Common myeloid progenitor, CD34-positive (primary cell): ENCODE data around the gene CNTNAP4. TPM values are rescaled to one million over a fixed set of nuclear protein-coding genes. Genes with fewer than 3 reads are reported as not detected.

Experiments used
- CTCF ChIA-PET: fragments of 350-600 bp; sonication (Branson Sonifier 250); formaldehyde crosslinking; loops from one replicate; lab custom pipeline; 2021; ENCODE audit warnings: antibody characterized with exemption; lab: Charles Lee
- POLR2A ChIA-PET: fragments of 350-600 bp; sonication (Branson Sonifier 250); formaldehyde crosslinking; loops from one replicate; lab custom pipeline; 2021; ENCODE audit warnings: antibody characterized with exemption; lab: Charles Lee
- DNase-seq, 3 donors: peaks; one replicate each; pipeline versions ENCODE4 v3.0.0 to v3.0.0-alpha.2; 2013
- H3K27ac ChIP-seq, 2 experiments: 1 replicate in 1 of 2; 2 replicates in 1 of 2; pipeline ENCODE4 v1.7.0; 2013; ENCODE audit warnings: inconsistent platforms in 2 of 2, low read length in 2 of 2, mild to moderate bottlenecking in 2 of 2, low read depth in 1 of 2, moderate library complexity in 1 of 2; ENCODE audit not compliant: severe bottlenecking in 2 of 2, insufficient read depth in 1 of 2, poor library complexity in 1 of 2
- H3K27me3 ChIP-seq, 5 experiments: replicated peaks in 2 of 5; 1 replicate in 3 of 5; 2 replicates in 2 of 5; pipeline versions ENCODE4 v1.6.1 to v1.7.0; 2013; ENCODE audit warnings: low read length in 4 of 5, mild to moderate bottlenecking in 2 of 5, moderate library complexity in 2 of 5, inconsistent platforms in 1 of 5; ENCODE audit not compliant: insufficient read depth in 5 of 5, control insufficient read depth in 4 of 5
- H3K36me3 ChIP-seq, 4 experiments: 1 replicate in 2 of 4; 2 replicates in 2 of 4; pipeline versions ENCODE4 v1.6.1 to v1.7.0; 2013; ENCODE audit warnings: low read length in 3 of 4, control low read depth in 1 of 4, mild to moderate bottlenecking in 1 of 4; ENCODE audit not compliant: control insufficient read depth in 4 of 4, insufficient read depth in 4 of 4
- H3K4me1 ChIP-seq, 4 experiments: 1 replicate in 3 of 4; 2 replicates in 1 of 4; pipeline versions ENCODE4 v1.6.1 to v1.7.1; 2013; ENCODE audit warnings: low read length in 3 of 4, mild to moderate bottlenecking in 3 of 4, control low read depth in 1 of 4, inconsistent platforms in 1 of 4, moderate library complexity in 1 of 4; ENCODE audit not compliant: control insufficient read depth in 4 of 4, insufficient read depth in 4 of 4; ENCODE audit errors: control extremely low read depth in 1 of 4
- H3K4me3 ChIP-seq, 7 experiments: 1 replicate in 4 of 7; 2 replicates in 3 of 7; pipeline versions ENCODE4 v1.5.1 to v1.7.0; 2013; ENCODE audit warnings: mild to moderate bottlenecking in 7 of 7, low read length in 6 of 7, moderate library complexity in 6 of 7, inconsistent platforms in 2 of 7, low read depth in 2 of 7, control low read depth in 1 of 7; ENCODE audit not compliant: insufficient read depth in 4 of 7, control insufficient read depth in 1 of 7; ENCODE audit errors: extremely low read depth in 1 of 7
- H3K9me3 ChIP-seq, 5 experiments: 1 replicate in 4 of 5; 2 replicates in 1 of 5; pipeline versions ENCODE4 v1.6.1 to v1.7.1; 2013; ENCODE audit warnings: low read length in 4 of 5, mild to moderate bottlenecking in 2 of 5, inconsistent platforms in 1 of 5, low read depth in 1 of 5, moderate library complexity in 1 of 5; ENCODE audit not compliant: control insufficient read depth in 4 of 5, insufficient read depth in 2 of 5; ENCODE audit errors: control extremely low read depth in 1 of 5
- WGBS: methylation state at CpG from one replicate; pipeline ENCODE4 v1.1.5; 2013; ENCODE audit not compliant: insufficient coverage; 5-methylcytosine and 5-hydroxymethylcytosine counted together
- polyA plus RNA-seq: library from polyadenylated mRNA; unstranded; fragments of 120-200 nt; gene quantifications from one replicate; pipeline ENCODE4 v1.2.1, GENCODE V29; 2013

CNTNAP4 gene
- polyA plus RNA-seq: not detected

DNA sequence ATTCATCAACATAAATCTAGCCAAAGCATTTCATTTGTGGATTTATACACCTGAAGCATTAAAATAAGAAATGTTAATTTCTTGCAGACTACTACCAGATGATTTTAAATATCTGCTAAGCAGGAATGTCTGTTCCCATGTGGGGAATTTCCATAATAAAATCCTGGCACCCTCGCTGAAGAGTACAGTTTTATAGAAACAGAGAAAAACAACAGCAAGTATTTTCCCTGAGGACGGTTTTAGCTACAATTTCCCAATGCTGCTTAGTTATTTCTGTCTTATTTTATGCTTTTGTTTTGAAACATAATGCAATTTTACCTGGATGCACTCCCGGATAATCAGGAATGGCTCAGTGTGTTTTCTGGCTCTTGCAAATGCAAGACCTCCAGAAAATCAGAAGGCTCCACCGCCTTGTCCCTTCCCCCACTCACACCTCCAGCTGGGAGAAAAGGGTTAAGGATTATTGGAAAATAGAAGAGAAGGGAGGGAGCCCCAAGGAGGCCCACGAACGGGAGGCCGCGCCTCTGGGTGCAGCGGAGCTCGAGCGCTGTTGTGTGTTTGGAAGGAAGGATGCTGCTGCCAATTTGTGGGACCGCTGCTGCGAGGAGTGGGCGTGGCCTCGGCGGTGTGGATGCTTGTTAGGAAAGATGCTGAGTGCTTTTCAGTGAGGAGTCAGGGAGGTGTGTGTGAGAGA lies at the start of gene CNTNAP4:
Gene CNTNAP4 (plus strand): TSS at position 657 of the 694 bp plus-strand sequence. CDS start 262 bp downstream, outside the sequence.
- ChIA-PET POLR2A (no interaction called here), CTCF (no interaction called here)
- peaks cover 0 to 11% (median 5%) of the 10 kb centered on the region in 5 experiments for H3K27me3 ChIP-seq
- no peaks in the 10 kb centered on the region for H3K36me3 ChIP-seq
- no peak within 1 kb of the TSS for H3K27ac ChIP-seq
- no peak within 1 kb of the TSS for H3K4me3 ChIP-seq
- no peak for DNase-seq
- no peaks in the 10 kb centered on the region for H3K9me3 ChIP-seq
- H3K4me1 ChIP-seq: no peaks in the 10 kb centered on the region
- 11% methylated on average over 13 of the region's 16 CpGs for WGBS

DNA sequence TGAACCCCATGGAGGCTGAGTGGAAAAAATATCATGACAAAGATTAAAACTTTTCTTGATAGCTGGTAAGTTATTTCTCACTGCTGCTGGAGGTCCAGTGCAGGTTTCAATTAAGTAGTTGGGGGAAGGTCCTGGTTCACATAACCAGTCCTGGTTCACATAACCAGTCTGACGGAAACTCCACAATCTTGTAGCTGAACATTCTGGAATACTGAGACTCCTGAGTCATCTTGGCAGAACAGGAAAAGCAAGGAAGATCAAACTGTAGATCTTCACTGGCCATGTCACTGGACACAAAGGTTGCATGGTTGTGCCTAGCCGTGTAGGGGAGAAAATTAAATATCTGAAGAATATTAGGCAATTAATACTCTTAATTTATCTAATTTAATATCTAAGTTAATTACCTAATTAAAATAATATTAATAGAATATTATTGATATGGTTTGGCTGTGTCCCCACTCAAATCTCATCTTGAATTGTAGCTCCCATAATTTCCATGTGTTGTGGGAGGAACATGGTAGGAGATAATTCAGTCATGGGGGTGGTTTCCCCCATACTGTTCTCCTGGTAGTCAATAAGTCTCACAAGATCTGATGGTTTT lies 48.6 kb upstream of the CNTNAP4 start:
- no peaks in the 10 kb centered on the region for H3K36me3 ChIP-seq
- DNase-seq: no peak
- H3K9me3 ChIP-seq: no peaks in the 10 kb centered on the region
- H3K4me3 ChIP-seq: no peak overlapping the region
- POLR2A ChIA-PET: no interaction called here
- no peaks in the 10 kb centered on the region for H3K4me1 ChIP-seq
- no peaks in the 10 kb centered on the region for H3K27me3 ChIP-seq
- WGBS: 67% methylated on average over 1 of the region's 2 CpGs
- CTCF ChIA-PET: no interaction called here
- no peak overlapping the region for H3K27ac ChIP-seq

DNA sequence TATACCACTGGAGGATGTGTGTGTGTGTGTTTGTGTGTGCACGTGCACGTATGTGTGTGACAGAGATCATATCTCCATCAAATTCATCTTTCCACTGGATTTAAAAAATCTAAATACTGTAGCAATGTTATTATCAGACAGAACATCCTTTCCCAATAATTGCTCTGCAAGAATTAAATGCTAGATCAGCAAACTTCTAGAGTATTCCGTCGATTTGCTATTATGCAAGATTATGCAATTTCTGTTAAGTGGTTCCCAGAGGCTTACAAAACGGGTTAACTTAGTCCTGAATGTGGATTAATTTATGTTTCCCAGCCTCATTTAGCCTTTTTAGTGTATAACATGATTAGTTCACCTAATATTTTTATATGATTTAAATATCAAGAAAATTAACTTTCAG lies 44.5 kb upstream of the CNTNAP4 start:
- no peaks in the 10 kb centered on the region for H3K4me1 ChIP-seq
- H3K36me3 ChIP-seq: no peaks in the 10 kb centered on the region
- no peaks in the 10 kb centered on the region for H3K9me3 ChIP-seq
- H3K4me3 ChIP-seq: no peak overlapping the region
- ChIA-PET POLR2A (no interaction called here), CTCF (no interaction called here)
- no peak overlapping the region for H3K27ac ChIP-seq
- 100% methylated on average over 2 of the region's 5 CpGs for WGBS
- no peaks in the 10 kb centered on the region for H3K27me3 ChIP-seq
- no peak for DNase-seq

DNA sequence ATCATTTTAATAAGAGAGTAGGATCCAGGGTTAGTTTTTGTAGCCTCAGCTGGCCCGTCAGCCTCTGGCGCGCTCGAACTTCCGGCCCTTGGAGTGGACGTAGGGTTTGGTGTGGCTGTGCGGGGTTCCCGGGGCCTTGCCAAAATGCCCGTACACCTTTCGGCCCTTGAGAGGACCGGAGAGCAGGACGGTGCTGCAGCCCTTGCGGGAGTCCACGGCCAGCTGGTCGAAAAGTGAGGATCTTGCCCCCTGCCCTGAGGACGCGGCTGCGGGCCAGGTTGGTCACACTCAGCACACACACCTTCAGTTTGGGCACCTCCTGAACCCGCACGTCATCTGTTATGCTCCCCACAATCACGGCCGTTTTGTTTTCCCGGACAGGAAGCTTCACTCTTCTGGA lies 42.2 kb upstream of the CNTNAP4 start:
- H3K4me1 ChIP-seq: no peaks in the 10 kb centered on the region
- no peaks in the 10 kb centered on the region for H3K36me3 ChIP-seq
- H3K27ac ChIP-seq: no peak overlapping the region
- no peaks in the 10 kb centered on the region for H3K9me3 ChIP-seq
- POLR2A ChIA-PET: no interaction called here
- DNase-seq: no peak
- H3K27me3 ChIP-seq: no peaks in the 10 kb centered on the region
- CTCF ChIA-PET: no interaction called here
- no peak overlapping the region for H3K4me3 ChIP-seq
- 98% methylated on average over 23 of the region's 23 CpGs for WGBS

DNA sequence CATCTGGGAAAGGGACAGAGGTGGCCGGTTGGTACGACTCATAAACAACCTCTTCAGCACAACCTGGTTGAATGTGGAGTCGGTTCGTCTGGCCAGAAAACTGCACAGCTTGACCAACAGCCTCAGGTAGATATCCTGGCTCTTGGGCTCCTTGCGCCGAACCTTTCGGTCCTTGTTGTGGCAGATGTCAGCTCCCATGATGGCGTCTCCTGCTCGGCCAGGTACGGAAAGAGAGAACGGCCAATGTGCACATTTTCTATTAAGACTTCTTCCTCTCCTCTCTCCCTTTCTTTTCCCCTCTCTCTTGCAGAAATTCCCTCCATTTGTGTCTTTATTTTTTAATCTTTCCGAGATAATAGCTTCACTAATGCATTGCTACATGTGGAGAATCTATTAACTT lies 41.8 kb upstream of the CNTNAP4 start:
- Histone ChIP-seq H3K4me1 (no peaks in the 10 kb centered on the region), H3K27me3 (no peaks in the 10 kb centered on the region), H3K4me3 (no peak overlapping the region), H3K36me3 (no peaks in the 10 kb centered on the region), H3K9me3 (no peaks in the 10 kb centered on the region), H3K27ac (no peak overlapping the region)
- DNase-seq: no peak
- 93% methylated on average over 10 of the region's 12 CpGs for WGBS
- ChIA-PET CTCF (no interaction called here), POLR2A (no interaction called here)

DNA sequence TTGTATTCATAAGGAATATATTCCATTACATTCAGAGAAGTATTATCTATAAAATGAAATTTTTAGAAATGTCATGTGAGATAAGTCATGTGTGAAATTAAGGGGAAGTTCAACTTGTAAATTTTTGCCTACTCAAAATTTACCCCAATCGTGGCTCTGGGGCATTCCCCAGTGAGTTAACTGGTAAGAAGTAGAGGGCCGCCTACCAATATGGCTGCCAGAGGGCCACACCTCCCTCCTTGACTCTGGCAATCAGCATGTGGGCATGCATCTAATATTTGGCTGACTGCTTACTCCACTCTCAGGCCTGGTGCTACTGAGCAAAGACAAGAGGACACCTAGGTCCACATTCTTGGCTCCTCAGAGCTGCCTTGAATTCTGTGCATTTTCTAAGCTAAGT lies 39.7 kb upstream of the CNTNAP4 start:
- no peaks in the 10 kb centered on the region for H3K36me3 ChIP-seq
- no peaks in the 10 kb centered on the region for H3K27me3 ChIP-seq
- no peak for DNase-seq
- H3K27ac ChIP-seq: no peak overlapping the region
- no peaks in the 10 kb centered on the region for H3K9me3 ChIP-seq
- no peak overlapping the region for H3K4me3 ChIP-seq
- H3K4me1 ChIP-seq: no peaks in the 10 kb centered on the region
- WGBS: 72% methylated on average over 2 of the region's 2 CpGs
- ChIA-PET CTCF (no interaction called here), POLR2A (no interaction called here)

DNA sequence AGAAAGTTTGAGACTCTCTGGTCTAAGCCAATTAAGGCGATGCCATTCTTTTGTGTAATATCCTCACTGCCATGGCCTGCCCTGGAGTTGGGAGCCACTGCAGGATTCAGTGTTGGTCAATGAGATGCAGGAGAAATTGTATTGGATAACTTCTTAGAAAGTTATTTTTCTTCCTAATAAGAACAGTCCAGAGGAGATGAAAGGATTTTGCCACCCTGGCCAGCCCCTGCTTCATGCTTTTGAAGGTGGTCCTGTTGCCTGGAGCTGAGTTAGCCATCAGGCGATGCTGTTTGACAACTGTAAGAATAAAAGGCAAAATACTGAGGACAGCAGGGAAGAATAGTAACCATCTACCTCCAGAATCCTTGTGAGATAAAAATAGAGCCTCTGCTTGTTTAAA lies 35.4 kb upstream of the CNTNAP4 start:
- Histone ChIP-seq H3K9me3 (no peaks in the 10 kb centered on the region), H3K27me3 (no peaks in the 10 kb centered on the region), H3K36me3 (no peaks in the 10 kb centered on the region), H3K27ac (no peak overlapping the region), H3K4me1 (no peaks in the 10 kb centered on the region), H3K4me3 (no peak overlapping the region)
- ChIA-PET CTCF (no interaction called here), POLR2A (no interaction called here)
- DNase-seq: no peak
- no CpG with 5 or more reads among the region's 2 CpGs for WGBS
